Measurements from ENCODE around the gene LEP. TPM values are rescaled to one million over a fixed set of nuclear protein-coding genes. Genes with fewer than 3 reads are reported as not detected.

Gene LEP
- total RNA-seq, 1 experiment from 2014 or later: not detected

GRCh38 chr7:128227271-128227670 lies 13.8 kb upstream of the LEP start:
- intact Hi-C loops (cut with micrococcal nuclease): no loop called here
- no peaks in the 10 kb centered on the region for H3K27me3 ChIP-seq (ENCODE audit: insufficient read depth, low read length)
- TF ChIP-seq YY1 (IDR thresholded peaks at IDR 0.05; ENCODE audit: extremely low read depth, insufficient replicate concordance, low read depth, low read length): no peak
- no peak for TF ChIP-seq ELF1 (IDR thresholded peaks at IDR 0.05; ENCODE audit: borderline replicate concordance, low read depth)
- TF ChIP-seq ZNF274 (IDR thresholded peaks at IDR 0.05; ENCODE audit: low read depth, low read length): no peak
- no peak for TF ChIP-seq REST (IDR thresholded peaks at IDR 0.05; ENCODE audit: low read depth)
- TF ChIP-seq JUND (IDR thresholded peaks at IDR 0.05): no peak
- no peak for TF ChIP-seq TCF7L2 (IDR thresholded peaks at IDR 0.05; ENCODE audit: borderline replicate concordance, extremely low read depth, insufficient read depth, insufficient read length)
- no peak for TF ChIP-seq ZBTB33 (IDR thresholded peaks at IDR 0.05; ENCODE audit: extremely low read depth, insufficient replicate concordance, low read length)
- no peak for TF ChIP-seq EZH2 (IDR thresholded peaks at IDR 0.05)
- no peak for TF ChIP-seq CBX3 (IDR thresholded peaks at IDR 0.05; ENCODE audit: low read depth)
- no peak for TF ChIP-seq CTCF (IDR thresholded peaks at IDR 0.05 in 2 of 3, conservative IDR thresholded peaks at IDR 0.05 in 1 of 3; ENCODE audit: borderline replicate concordance in 1 of 3, insufficient read depth in 1 of 3, low read depth in 2 of 3, low read length in 2 of 3)
- no peak for TF ChIP-seq FOSL1 (IDR thresholded peaks at IDR 0.05; ENCODE audit: low read depth)
- TF ChIP-seq SRF (IDR thresholded peaks at IDR 0.05; ENCODE audit: low read depth): no peak
- no peak for TF ChIP-seq SIN3A (IDR thresholded peaks at IDR 0.05; ENCODE audit: low read depth)
- no peak for TF ChIP-seq MAX (IDR thresholded peaks at IDR 0.05)
- no peak for TF ChIP-seq POLR2AphosphoS5 (IDR thresholded peaks at IDR 0.05; ENCODE audit: low read depth, low read length)
- TF ChIP-seq POLR2A (IDR thresholded peaks at IDR 0.05; ENCODE audit: borderline replicate concordance, extremely low read depth, insufficient read depth, insufficient read length): no peak
- TF ChIP-seq ZFX (IDR thresholded peaks at IDR 0.05): no peak
- no peak for TF ChIP-seq ATF3 (IDR thresholded peaks at IDR 0.05)
- no peak for TF ChIP-seq RAD21 (IDR thresholded peaks at IDR 0.05; ENCODE audit: low read depth)
- no peak for TF ChIP-seq CEBPB (IDR thresholded peaks at IDR 0.05; ENCODE audit: low read depth)

More at GRCh38 chr7:128227271-128227670, 13.8 kb upstream of the LEP start:
- ATAC-seq: no peak
- Histone ChIP-seq H3K36me3 (ENCODE audit: control insufficient read depth in 1 of 2, insufficient read depth in 2 of 2, low read length in 2 of 2) (no peaks in the 10 kb centered on the region), H3K4me3 (replicated peaks in 1 of 2; ENCODE audit: low read depth in 1 of 2, low read length in 2 of 2) (no peak overlapping the region), H4K20me1 (ENCODE audit: insufficient read depth) (no peaks in the 10 kb centered on the region), H3K4me2 (ENCODE audit: low read length) (no peak overlapping the region), H3K27ac (ENCODE audit: low read depth, low read length) (no peak overlapping the region), H3K9me2 (ENCODE audit: insufficient read depth) (no peaks in the 10 kb centered on the region), H3K9me3 (ENCODE audit: control insufficient read depth in 1 of 2, insufficient read depth in 1 of 2, low read depth in 1 of 2, low read length in 2 of 2) (no peaks in the 10 kb centered on the region), H3K4me1 (ENCODE audit: control insufficient read depth in 1 of 2, insufficient read depth in 2 of 2, low read length in 2 of 2) (peaks cover 0 to 3% of the 10 kb centered on the region in 2 experiments; a peak in 2 of 4 replicates), H3K79me2 (ENCODE audit: insufficient read depth, low read length) (no peaks in the 10 kb centered on the region), H2AFZ (ENCODE audit: low read depth, low read length, poor library complexity, severe bottlenecking) (no peak overlapping the region), H3K9ac (ENCODE audit: low read length) (no peak overlapping the region)
- BruUV-seq (replicated peaks): no TSS peak
- ChIA-PET RAD21 (ENCODE audit: low non-redundant PET in 1 of 2, low total read pairs in 2 of 2, uncharacterized antibody in 2 of 2, unreplicated experiment in 2 of 2) (no interaction called here), POLR2A (no interaction called here), CTCF (no interaction called here)
- no peak for DNase-seq (ENCODE audit: low read depth, low spot score)
